MCF 10A (cell line): ENCODE measurements around the gene GTF2IRD1. TPM values are rescaled to one million over a fixed set of nuclear protein-coding genes. Genes with fewer than 3 reads are reported as not detected.
A peak's percentile ranks its signal among the peaks of the same experiment; 100 is the strongest.

ENCODE experiments used
- BruUV-seq: library from RNA; stranded (reverse); fragments of 400-500 nt; replicated peaks from 2 replicates; lab custom pipeline; 2021; lab: Mats Ljungman, UMichigan
- CTCF ChIA-PET: fragments of 300-600 bp; sonication (Branson Sonifier 250); formaldehyde crosslinking; extraction: SDS; loops from one replicate; lab custom pipeline; 2021; ENCODE audit warnings: antibody characterized with exemption, inconsistent platforms; lab: Yijun Ruan, JAX
- POLR2A ChIA-PET: fragments of 300-600, 350-650 bp; sonication (Branson Sonifier 250); formaldehyde crosslinking; extraction: SDS; loops from one replicate; lab custom pipeline; 2020; ENCODE audit warnings: antibody characterized with exemption, inconsistent platforms; lab: Yijun Ruan, JAX
- DNase-seq: peaks from one replicate; pipeline ENCODE4 v3.0.0-alpha.2; 2018; ENCODE audit not compliant: unreplicated experiment
- H3K27ac Mint-ChIP-seq: one replicate; pipeline ENCODE4 v1.8.0; 2022; ENCODE audit warnings: mild to moderate bottlenecking, low read depth, mixed read lengths; ENCODE audit not compliant: unreplicated experiment
- H3K27me3 Mint-ChIP-seq: one replicate; pipeline ENCODE4 v1.8.0; 2022; ENCODE audit warnings: mixed read lengths; ENCODE audit not compliant: insufficient read depth, unreplicated experiment
- H3K36me3 Mint-ChIP-seq: one replicate; pipeline ENCODE4 v1.8.0; 2022; ENCODE audit warnings: mild to moderate bottlenecking, moderate library complexity, mixed read lengths; ENCODE audit not compliant: insufficient read depth, unreplicated experiment
- H3K4me1 Mint-ChIP-seq: one replicate; pipeline ENCODE4 v1.8.0; 2022; ENCODE audit warnings: mixed read lengths; ENCODE audit not compliant: insufficient read depth, unreplicated experiment
- H3K4me3 Mint-ChIP-seq: one replicate; pipeline ENCODE4 v1.8.0; 2022; ENCODE audit warnings: mild to moderate bottlenecking, moderate library complexity, mixed read lengths; ENCODE audit not compliant: unreplicated experiment
- H3K9me3 Mint-ChIP-seq: one replicate; pipeline ENCODE4 v1.8.0; 2022; ENCODE audit warnings: mixed read lengths; ENCODE audit not compliant: unreplicated experiment
- CTCF ChIP-seq: fragments of 200-600 bp; IDR thresholded peaks from one replicate; pipeline ENCODE4 v1.8.0; 2022; ENCODE audit warnings: antibody characterized with exemption, mild to moderate bottlenecking; ENCODE audit not compliant: unreplicated experiment
- intact Hi-C: fragments of 100-400 bp; cut with micrococcal nuclease; formaldehyde crosslinking; loops from 2 replicates; pipeline ENCODE4 v1.14.1; 2022
- total RNA-seq: library from RNA; stranded (reverse); gene quantifications from 2 replicates; pipeline ENCODE4 v1.2.3, GENCODE V29; 2022

Gene GTF2IRD1
- total RNA-seq, 1 experiment from 2014 or later: 77.6 TPM

- BruUV-seq: no TSS peak
- no peaks in the 10 kb centered on the region for H3K9me3 Mint-ChIP-seq
Measured at GRCh38 chr7:74619235-74619860, 165.6 kb downstream of the GTF2IRD1 start.

DNA sequence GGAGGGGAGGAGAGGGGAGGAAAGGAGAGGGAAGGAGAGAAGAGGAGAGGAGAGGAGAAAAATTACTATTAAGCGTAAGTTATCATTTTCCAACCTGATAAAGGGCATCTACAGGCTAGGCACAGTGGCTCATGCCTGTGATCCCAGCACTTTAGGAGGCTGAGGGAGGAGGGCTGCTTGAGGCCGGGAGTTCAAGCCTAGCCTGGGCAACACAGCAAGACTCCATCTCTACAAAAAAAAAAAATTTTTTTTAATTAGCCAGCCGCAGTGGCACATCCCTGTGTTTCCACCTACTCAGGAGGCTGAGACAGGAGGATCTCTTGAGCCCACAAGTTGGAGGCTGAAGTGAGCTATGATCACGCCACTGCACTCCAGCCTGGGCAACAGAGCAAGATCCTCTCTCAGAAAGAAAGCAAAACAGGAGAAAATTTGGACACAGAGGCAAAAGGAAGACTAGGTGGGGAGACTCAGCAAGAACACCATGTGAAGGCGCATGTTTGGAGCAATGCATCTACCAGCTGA, 168.6 kb downstream of the GTF2IRD1 start:
- Mint-ChIP-seq H3K4me3 (no peak overlapping the region), H3K36me3 (no peaks in the 10 kb centered on the region), H3K27ac (no peak overlapping the region), H3K9me3 (no peaks in the 10 kb centered on the region), H3K4me1 (no peaks in the 10 kb centered on the region), H3K27me3 (no peaks in the 10 kb centered on the region)
- BruUV-seq: no TSS peak
- intact Hi-C loops: no loop called here
- no peak for DNase-seq
- CTCF ChIA-PET: no interaction called here
- POLR2A ChIA-PET: interaction anchor here (1.8 kb wide), 1 partner anchor 10 kb away, joined by 4 read pairs; no protein-coding TSS in a partner anchor
- no peak for TF ChIP-seq CTCF

More at GRCh38 chr7:74619235-74619860, 165.6 kb downstream of the GTF2IRD1 start:
- intact Hi-C loops: no loop called here
- Mint-ChIP-seq H3K4me1 (no peaks in the 10 kb centered on the region), H3K27me3 (no peaks in the 10 kb centered on the region), H3K36me3 (no peaks in the 10 kb centered on the region), H3K4me3 (no peak overlapping the region), H3K27ac (no peak overlapping the region)
- ChIA-PET POLR2A (interaction anchor here (1.0 kb wide), 1 partner anchor 44 kb away, joined by 3 read pairs; no protein-coding TSS in a partner anchor), CTCF (interaction anchor here (0.5 to 1.1 kb wide), 5 partner anchors 63 to 224 kb away, joined by 3 to 4 read pairs (median 3); no protein-coding TSS in a partner anchor)
- TF ChIP-seq CTCF: no peak
- DNase-seq: no peak

- TF ChIP-seq CTCF: no peak
- H3K4me3 Mint-ChIP-seq: no peak overlapping the region
- no peak for DNase-seq
- ChIA-PET CTCF (interaction anchor here (1.1 to 1.6 kb wide), 2 partner anchors 10 to 205 kb away, joined by 5 read pairs; no protein-coding TSS in a partner anchor), POLR2A (no interaction called here)
- H3K4me1 Mint-ChIP-seq: no peaks in the 10 kb centered on the region
- intact Hi-C loops: no loop called here
- no peaks in the 10 kb centered on the region for H3K27me3 Mint-ChIP-seq
- BruUV-seq: no TSS peak
- no peaks in the 10 kb centered on the region for H3K36me3 Mint-ChIP-seq
- H3K9me3 Mint-ChIP-seq: no peaks in the 10 kb centered on the region
- no peak overlapping the region for H3K27ac Mint-ChIP-seq
Measured at GRCh38 chr7:74623135-74623534, 169.4 kb downstream of the GTF2IRD1 start.

DNA sequence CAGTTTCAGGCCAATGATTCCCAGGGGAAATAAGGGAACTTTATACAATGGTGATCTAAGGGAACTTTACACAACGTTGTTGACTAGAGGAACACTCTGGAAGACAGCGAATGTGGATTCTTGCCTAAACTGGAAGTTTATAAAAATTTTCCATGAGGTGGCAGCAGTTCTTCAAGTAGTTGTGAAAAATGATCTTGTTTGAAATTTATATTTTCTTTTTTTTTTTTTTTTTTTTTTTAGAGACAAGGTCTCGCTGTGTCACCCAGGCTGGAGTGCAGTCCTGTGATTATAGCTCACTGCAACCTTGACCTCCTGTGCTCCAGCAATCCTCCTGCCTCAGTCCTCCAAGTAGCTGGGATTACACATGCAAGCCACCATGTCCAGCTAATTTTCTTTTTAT, 171.7 kb downstream of the GTF2IRD1 start:
- intact Hi-C loops: no loop called here
- peak; percentile 42 for DNase-seq
- TF ChIP-seq CTCF: no peak
- Mint-ChIP-seq H3K27me3 (no peaks in the 10 kb centered on the region), H3K4me1 (no peaks in the 10 kb centered on the region), H3K9me3 (no peaks in the 10 kb centered on the region), H3K36me3 (no peaks in the 10 kb centered on the region), H3K4me3 (no peak overlapping the region), H3K27ac (no peak overlapping the region)
- ChIA-PET POLR2A (no interaction called here), CTCF (interaction anchor here (0.7 to 1.7 kb wide), 4 partner anchors 10 to 208 kb away, joined by 4 to 7 read pairs (median 4); no protein-coding TSS in a partner anchor)
- BruUV-seq: no TSS peak
